KMS-11 (cell line): ENCODE data around the gene ZFTA.

Source experiments
- H2AFZ ChIP-seq: fragments of 200-600 bp; sonication (generic); 2 replicates; pipeline ENCODE4 v1.6.1; 2016; ENCODE audit warnings: antibody characterized with exemption, mixed run types, low read depth
- H3K27ac ChIP-seq: fragments of 200-600 bp; sonication (generic); 2 replicates; pipeline ENCODE4 v1.6.1; 2016; ENCODE audit warnings: mild to moderate bottlenecking, mixed run types
- H3K27me3 ChIP-seq: fragments of 200-600 bp; sonication (generic); 2 replicates; pipeline ENCODE4 v1.6.1; 2017; ENCODE audit warnings: mild to moderate bottlenecking, low read depth, mixed run types, moderate library complexity; ENCODE audit not compliant: insufficient read depth
- H3K36me3 ChIP-seq: fragments of 200-600 bp; sonication (generic); 2 replicates; pipeline ENCODE4 v1.6.1; 2017; ENCODE audit warnings: mild to moderate bottlenecking, mixed run types; ENCODE audit not compliant: insufficient read depth
- H3K4me1 ChIP-seq: fragments of 200-600 bp; sonication (generic); 2 replicates; pipeline ENCODE4 v1.6.1; 2016; ENCODE audit warnings: mild to moderate bottlenecking, low read depth, mixed run types; ENCODE audit not compliant: poor library complexity, severe bottlenecking
- H3K4me2 ChIP-seq: fragments of 200-600 bp; sonication (generic); 2 replicates; pipeline ENCODE4 v1.7.0; 2016; ENCODE audit warnings: mild to moderate bottlenecking, mixed run types
- H3K4me3 ChIP-seq: fragments of 200-600 bp; sonication (generic); IDR thresholded peaks from 2 replicates; pipeline ENCODE4 v1.6.1; 2017; ENCODE audit warnings: low read depth, low read length, mixed read lengths; ENCODE audit not compliant: insufficient read depth
- H3K79me2 ChIP-seq: fragments of 200-600 bp; sonication (generic); 2 replicates; pipeline ENCODE4 v1.6.1; 2016; ENCODE audit warnings: low read depth, mixed run types; ENCODE audit not compliant: insufficient read depth
- H3K9ac ChIP-seq: fragments of 200-600 bp; sonication (generic); 2 replicates; pipeline ENCODE4 v1.6.1; 2016; ENCODE audit warnings: mild to moderate bottlenecking, mixed run types
- H4K20me1 ChIP-seq: fragments of 200-600 bp; sonication (generic); 2 replicates; pipeline ENCODE4 v1.6.1; 2016; ENCODE audit warnings: mild to moderate bottlenecking, mixed run types; ENCODE audit not compliant: insufficient read depth
- CTCF ChIP-seq: fragments of 200-600 bp; sonication (generic); conservative IDR thresholded peaks from 2 replicates; pipeline ENCODE4 v1.6.1; 2017; ENCODE audit warnings: low read depth, mild to moderate bottlenecking, antibody characterized with exemption, low read length, moderate library complexity, mixed read lengths

The ZFTA gene

GRCh38 chr11:63768237-63769041 is at the start of gene ZFTA:
Gene ZFTA, minus strand, starts transcription at chr11:63768775. Its CDS starts 153 bp downstream, at chr11:63768622.
- Histone ChIP-seq H3K9ac (peak within 1 kb of the TSS; percentile 24; the same call in 1 of the 2 replicates), H3K4me1 (no peaks in the 10 kb centered on the region), H3K27me3 (no peaks in the 10 kb centered on the region; the same call in 1 of the 2 replicates), H3K27ac (no peak within 1 kb of the TSS), H4K20me1 (no peaks in the 10 kb centered on the region), H3K4me3 (peak within 1 kb of the TSS; percentile 40), H3K36me3 (no peaks in the 10 kb centered on the region), H3K79me2 (peaks cover 6% of the 10 kb centered on the region; the same call in 1 of the 2 replicates), H2AFZ (peak within 1 kb of the TSS; percentile 82), H3K4me2 (peak within 1 kb of the TSS; percentile 81)
- TF ChIP-seq CTCF, result peak; percentile 19; the same call in 1 of the 2 replicates

GRCh38 chr11:63817758-63818498 is 49.4 kb upstream of the ZFTA start:
- Histone ChIP-seq H3K9ac (no peak overlapping the region), H3K27me3 (no peaks in the 10 kb centered on the region), H4K20me1 (peaks cover 11% of the 10 kb centered on the region), H3K36me3 (peaks cover 5% of the 10 kb centered on the region; the same call in 1 of the 2 replicates), H2AFZ (no peak overlapping the region), H3K4me3 (no peak overlapping the region), H3K4me1 (peaks cover 14% of the 10 kb centered on the region), H3K79me2 (peaks cover 42% of the 10 kb centered on the region), H3K4me2 (no peak overlapping the region), H3K27ac (no peak overlapping the region)
- TF ChIP-seq CTCF, result no peak

GRCh38 chr11:63816732-63817131 is 48.2 kb upstream of the ZFTA start:
- H3K79me2 ChIP-seq, result peaks cover 42% of the 10 kb centered on the region
- TF ChIP-seq CTCF, result no peak
- H3K36me3 ChIP-seq, result peaks cover 1% of the 10 kb centered on the region; the same call in 1 of the 2 replicates
- no peak overlapping the region for H3K4me2 ChIP-seq
- H4K20me1 ChIP-seq, result peaks cover 11% of the 10 kb centered on the region
- H3K27me3 ChIP-seq, result no peaks in the 10 kb centered on the region
- peaks cover 24% of the 10 kb centered on the region for H3K4me1 ChIP-seq
- H3K4me3 ChIP-seq, result no peak overlapping the region
- H3K9ac ChIP-seq, result no peak overlapping the region
- H2AFZ ChIP-seq, result no peak overlapping the region
- H3K27ac ChIP-seq, result no peak overlapping the region

DNA sequence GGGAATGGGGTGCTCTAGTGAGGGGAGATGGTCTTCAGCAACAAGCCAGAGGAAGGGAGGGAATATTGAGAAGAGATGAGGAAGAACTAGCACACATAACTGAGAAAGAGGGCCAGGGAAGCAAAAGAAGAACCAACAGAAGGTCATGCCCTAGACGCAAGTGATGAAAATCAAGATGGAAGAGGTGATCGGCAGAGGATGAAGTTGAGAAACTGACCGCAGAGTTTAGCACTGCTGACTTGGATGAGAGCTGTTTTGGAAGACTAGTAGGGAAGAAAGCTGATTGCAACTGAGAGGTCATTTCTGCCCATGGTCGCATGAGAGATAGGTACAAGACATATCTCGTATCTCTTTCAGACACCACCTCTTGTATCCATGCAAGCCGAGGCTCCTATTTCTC is 47.6 kb upstream of the ZFTA start:
- no peak overlapping the region for H2AFZ ChIP-seq
- no peaks in the 10 kb centered on the region for H3K27me3 ChIP-seq
- H3K4me3 ChIP-seq, result no peak overlapping the region
- H3K4me2 ChIP-seq, result no peak overlapping the region
- H3K79me2 ChIP-seq, result peaks cover 42% of the 10 kb centered on the region
- no peaks in the 10 kb centered on the region for H3K36me3 ChIP-seq
- H3K9ac ChIP-seq, result no peak overlapping the region
- TF ChIP-seq CTCF, result no peak
- H3K4me1 ChIP-seq, result peaks cover 24% of the 10 kb centered on the region
- H4K20me1 ChIP-seq, result peaks cover 11% of the 10 kb centered on the region
- H3K27ac ChIP-seq, result no peak overlapping the region
